Measurements from ENCODE around the gene CHD5.

Gene CHD5

DNA sequence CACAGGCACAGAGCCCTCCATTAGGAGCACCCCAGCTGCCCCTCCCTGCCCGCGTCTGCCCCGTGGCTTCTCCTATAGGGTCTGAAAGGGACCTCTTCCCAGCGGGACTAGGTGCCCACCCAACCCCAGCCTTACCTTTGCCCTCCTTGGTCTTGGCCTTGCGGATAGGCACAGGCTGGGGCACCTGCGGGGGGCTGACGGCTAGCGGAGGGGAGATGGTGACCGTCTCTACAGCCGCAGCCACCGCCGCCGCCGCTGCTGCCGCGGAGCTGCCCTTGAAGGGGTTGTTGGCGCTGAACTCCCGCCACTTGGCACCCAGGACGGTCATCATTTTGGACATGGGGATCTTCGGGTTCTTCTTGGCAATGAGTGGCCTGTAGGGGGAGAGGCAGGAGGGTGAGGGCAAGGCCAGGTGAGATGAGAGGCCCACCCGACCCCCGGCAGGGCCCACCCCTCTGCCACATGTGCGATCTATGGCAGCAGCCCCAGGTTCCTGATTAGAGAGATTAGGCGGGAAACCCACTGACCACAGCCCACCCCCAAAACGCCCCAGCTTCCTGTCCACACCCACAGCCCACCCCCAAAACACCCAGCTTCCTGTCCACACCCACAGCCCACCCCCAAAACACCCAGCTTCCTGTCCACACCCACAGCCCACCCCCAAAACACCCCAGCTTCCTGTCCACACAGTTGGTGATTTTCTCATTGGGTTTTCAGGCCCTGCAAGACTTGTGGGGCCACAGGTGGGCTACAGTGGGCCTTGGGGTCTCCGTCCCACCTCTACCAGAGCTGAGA lies 25.4 kb downstream of the CHD5 start:
- no peak for DNase-seq (ENCODE audit: low spot score)

DNA sequence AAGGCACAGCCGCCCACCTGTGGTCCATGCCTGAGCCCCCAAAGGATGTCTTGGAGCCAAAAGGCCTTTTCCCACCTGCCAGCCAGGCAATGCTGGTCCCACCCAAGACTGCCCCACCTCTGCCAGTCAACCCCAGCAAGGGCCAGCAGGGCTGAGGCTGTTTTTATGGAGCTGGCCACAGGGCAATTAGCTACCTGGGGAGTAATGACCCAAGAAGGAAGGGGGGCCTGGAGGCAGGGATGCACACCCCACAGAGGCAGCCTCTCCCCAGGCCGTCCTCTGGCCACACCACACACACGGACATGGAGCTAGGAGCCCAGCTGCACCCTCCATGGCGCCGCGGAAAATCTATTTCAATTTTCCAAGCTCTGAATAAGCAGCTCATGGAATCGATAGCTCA lies 27.2 kb downstream of the CHD5 start:
- no peak for DNase-seq (ENCODE audit: low spot score)

DNA sequence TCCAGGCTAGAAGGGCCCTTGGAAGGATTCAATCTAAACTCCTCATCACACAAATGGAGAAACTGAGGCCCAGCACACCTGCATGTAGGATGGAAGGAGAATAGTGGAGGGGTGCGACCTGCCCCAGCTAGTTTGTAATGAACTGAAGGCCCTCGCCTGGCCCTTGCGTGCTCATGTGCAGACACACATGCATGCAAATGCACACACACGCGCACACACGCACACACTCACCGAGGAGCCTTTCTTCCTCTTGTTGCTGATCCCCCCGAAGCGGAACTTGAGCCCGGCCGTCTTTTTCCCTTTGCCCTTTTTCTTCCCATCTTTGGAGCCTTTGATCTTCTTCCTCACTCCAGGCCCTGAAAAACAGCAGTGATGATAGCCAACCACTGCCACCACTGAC lies 27.9 kb downstream of the CHD5 start:
- DNase-seq (ENCODE audit: low spot score), result no peak

DNA sequence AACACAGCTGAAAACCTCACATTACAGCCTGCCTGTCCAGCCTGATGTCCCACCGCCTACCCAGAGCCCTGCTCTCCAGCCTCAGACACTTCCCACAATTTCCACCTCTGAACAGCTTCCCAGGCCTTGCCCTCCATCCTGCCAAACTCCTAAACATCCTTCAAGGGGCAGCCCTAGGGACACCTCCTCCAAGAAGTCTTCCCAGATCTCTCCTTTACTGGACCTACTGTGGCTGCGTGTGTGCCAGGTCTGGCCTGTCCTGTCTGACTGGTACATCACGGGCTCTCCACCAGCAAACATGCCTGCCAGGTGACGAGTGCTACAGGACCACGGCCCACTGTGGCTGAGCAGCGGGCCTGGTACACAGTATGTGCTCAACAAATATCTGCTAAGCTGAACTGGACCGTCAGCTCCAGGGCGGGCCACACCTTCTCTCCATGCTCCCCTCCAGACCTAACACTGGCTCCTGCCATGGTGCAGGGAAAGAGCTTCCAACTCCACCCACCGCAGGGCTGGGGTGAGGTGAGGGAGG lies 28.8 kb downstream of the CHD5 start:
- no peak for DNase-seq (ENCODE audit: low spot score)

DNA sequence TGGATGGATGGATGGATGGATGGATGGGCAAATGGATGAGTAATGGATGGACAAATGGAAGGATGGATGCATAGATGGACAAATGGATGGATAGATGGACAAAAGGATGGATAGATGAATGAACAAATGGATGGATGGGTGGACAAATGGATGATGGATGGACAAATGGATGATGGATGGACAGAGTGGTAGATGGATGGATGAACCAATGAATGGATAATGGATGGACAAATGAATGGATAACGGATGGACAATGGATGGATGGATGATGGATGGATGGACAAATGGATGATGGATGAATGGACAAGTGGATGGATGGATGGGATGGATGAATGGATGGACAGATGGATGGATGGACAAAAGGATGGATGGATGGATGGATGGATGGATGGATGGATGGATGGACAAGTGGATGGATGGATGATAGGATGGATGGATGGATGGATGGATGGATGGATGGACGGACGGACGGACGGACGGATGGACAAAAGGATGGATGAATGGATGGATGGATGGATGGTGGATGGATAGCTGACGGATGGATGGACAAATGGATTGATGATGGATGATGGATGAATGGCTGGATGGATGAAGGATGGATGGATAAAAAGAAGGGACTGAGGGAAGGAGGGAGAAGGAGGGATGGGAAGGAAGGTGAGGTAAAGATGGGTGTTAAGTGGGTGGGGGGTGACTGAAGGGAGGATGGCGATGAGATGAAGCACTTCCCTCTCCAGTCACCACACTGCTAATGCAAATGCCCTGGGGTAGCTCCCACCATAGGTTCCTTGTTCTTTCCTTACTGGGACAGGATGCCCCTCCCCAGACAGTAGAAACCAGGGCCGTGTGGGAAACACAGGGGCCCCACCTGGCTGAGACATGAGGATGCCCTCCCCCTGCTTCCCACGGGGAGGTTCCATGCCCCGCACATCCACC lies 29.8 kb downstream of the CHD5 start:
- DNase-seq (ENCODE audit: low spot score), result no peak

DNA sequence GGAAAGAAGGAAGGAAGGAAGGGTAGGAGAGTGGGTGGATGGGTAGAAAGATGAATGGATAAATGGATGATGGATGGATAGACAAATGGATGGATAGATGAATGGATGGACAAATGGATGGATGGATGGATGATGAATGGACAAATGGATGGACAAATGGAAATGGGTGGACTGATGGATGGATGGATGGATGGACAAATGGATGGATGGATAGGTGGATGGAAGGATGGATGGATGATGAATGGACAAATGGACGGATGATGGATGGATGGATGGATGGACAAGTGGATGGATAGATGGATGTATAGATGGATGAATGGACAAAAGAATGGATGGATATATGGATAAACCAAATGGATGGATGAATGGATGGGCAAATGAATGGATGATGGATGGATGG lies 30.5 kb downstream of the CHD5 start:
- no peak for DNase-seq (ENCODE audit: low spot score)

DNA sequence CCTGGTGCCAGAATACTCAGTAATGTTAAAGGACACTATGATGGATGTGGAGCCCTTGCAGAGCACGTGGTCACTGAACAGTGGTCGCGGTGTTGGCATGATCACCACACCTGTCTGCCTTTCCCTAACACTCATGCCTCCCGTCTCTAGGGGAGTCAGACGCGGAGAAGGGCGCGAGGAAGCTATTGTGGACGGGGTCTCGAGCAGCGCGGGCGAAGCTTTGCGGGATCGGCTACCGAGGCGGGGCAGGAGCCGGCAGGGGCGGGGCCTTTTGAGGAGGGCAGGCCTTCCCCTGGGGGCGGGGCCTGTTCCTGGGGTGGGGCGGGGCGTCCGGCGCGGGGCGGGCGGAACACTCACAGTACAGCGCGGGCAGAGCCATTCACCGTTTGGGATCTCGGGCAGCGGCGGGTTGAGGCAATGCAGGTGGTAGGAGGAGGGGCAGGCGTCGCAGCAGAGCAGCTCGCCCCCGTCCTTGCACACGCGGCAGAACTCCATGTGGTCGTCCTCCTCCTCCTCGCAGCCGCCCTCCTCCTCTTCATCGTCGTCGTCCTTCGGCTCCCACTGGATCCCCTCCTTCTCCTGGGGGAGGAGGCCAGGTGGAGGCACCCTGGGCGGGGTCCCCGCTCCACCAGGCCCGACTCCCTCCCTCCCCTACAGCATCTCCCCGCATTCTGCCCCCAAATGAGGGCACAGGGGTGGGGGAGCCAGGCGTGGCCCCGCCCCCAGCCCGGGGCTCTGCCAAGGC lies 31.5 kb downstream of the CHD5 start:
- DNase-seq (ENCODE audit: low spot score), result no peak

DNA sequence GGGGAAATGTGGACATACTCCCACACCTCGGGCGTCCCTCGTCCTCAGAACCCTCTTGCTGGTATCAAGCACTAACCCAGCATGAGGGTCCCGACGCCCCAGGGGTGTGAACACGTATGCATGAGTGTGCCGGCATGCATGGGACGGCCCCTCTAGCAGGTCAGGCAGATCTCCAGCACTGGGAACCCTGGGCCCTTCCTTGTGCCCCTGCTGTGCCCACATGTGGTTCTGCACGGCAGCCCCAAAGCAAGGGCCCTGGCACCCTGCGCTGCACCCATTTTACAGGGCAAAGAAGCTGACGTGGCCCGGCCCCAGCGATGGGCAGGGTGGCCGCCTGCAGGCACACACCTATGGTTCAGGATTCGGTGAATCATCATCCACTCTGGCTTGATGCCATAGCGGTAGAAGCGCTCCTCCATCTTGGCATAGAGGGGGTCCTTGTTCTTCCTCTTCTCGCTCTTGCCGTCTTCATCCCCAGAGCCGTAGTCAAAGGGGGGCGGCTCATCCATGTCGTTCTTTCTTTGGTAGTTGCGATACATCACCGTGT lies 34.2 kb downstream of the CHD5 start:
- DNase-seq (ENCODE audit: low spot score), result no peak

DNA sequence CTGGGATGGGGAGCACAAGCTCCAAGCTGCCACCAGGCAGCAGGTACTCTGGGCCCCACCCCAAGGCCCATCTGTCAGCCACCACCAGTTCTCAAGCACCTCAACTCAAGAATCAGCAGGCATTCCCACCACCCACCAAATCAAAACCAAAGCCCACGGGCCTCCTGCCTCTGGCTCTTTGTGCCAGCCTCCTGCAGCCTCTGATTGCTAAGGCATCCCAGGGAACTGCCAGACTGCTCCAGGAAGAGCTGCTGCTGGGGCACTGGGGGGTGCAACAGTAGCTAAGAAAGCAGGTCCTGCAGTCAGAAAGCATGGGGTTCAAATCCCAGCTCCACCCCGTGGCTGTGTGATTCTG lies 34.7 kb downstream of the CHD5 start:
- DNase-seq (ENCODE audit: low spot score), result no peak

DNA sequence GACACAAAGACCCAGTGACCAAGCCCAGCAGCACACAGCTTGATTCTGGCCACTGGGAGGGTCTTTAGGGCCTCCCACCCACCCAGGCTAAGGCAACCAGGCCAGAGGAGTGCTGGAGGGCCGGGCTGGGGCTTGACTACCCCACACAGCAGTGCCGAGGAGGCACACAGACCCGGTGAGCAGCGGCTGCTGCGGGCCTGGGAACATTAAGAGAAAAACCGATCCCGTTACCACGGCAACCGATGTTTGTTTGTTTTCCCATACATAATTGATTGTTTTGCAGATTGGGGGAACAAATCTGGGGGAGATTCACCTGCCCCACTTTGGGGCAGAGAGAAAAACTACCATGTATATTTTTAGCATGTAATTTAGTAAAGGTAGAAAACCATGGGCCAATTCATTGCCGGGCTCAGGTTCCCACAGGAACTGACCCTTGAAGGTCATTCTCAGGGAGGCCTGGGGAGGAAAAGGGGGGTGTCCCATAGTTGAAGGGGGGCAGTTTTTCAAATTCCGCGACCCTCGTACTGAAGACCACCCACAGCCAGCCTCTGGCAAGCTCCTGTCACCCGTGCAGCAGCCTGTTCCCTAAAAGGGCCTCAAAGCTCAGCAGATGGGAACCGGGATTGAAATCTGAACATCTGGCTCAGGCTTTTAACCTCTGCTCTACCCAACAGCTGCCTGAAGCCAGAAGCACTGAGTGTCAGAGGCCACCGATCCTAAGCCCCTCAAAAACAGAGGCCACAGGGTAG lies 35.3 kb downstream of the CHD5 start:
- DNase-seq (ENCODE audit: low spot score), result no peak

DNA sequence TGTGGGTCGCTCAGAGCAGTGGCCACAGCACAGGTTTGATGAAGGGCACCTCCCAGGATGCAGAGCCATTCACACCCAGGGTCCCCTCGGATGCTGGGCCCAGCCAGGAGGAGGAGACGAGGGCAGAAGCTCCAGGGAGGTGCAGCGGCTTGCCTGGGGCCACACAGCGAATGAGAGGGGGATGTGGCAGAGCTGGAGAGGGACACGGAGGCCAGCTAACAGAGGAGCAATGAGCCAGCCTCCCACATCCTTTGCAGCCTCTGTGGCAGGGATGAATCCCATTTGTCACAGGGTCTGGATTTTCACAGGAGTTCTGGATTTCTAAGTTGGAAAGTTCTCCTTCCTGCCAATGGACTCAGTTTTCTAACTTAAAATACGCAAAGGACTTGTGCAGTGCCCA lies 35.9 kb downstream of the CHD5 start:
- no peak for DNase-seq (ENCODE audit: low spot score)

DNA sequence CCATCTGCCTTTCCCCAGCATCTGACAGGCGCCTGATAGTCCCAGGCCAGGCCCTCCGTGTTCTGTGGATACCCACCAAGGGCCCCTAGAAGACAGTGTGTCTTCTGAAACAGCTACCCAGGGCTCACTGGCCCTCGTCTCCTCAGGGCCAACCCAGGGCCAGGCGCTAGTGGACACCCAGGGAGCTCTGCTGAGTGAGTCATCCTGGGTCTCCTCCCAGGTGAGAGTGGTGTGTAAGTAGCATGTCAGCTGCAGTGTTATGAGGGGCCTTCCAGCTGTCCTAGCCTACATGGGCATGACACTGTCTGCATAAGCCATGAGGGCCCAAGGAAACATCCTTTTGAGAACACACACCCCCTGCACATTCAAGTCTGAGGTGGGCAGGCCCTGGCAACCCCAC lies 36.7 kb downstream of the CHD5 start:
- no peak for DNase-seq (ENCODE audit: low spot score)

DNA sequence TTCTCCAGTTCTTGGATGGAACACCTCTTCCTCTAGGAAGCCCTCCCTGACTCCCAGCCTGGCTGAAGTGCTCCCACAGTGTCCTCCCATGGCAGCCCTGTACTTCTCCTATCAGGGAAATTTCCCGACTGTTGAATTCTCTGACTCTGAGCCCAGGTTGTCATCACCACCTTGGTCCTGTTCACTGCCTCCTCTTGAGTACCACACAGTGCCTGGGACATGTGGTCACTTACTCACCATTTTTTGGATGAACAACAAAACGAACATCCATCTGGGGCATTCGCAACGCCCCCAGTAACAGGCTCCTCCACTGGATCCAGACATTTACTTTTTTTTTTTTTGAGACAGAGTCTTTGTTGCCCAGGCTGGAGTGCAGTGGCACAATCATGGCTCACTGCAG lies 37.4 kb downstream of the CHD5 start:
- DNase-seq (ENCODE audit: low spot score), result no peak

DNA sequence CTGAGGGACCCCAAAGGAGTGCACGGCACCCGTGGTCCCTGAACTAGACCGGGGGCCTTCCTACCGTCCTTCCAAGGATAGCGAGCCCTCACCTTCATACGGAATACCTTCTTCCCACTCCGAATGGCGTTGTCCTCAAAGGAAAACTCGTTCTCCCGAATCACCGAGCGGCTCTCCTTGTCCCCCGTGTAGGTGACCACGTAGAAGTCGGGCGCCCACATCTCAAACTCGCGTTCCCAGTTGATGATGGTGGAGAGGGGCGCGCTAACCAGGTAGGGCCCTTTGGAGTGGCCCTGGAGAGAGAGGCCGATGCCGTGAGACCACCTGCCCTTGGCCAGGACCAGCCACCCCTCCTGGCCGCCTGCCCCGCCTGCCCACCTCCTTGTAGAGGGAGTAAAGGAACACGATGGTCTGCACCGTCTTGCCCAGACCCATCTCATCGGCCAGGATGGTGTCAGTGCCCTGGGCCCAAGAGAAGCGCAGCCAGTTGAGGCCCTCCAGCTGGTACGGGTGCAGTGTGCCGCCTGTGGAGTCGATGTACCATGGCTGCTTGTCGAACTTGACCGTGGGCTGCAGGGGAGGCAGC lies 38.0 kb downstream of the CHD5 start:
- DNase-seq (ENCODE audit: low spot score), result no peak

DNA sequence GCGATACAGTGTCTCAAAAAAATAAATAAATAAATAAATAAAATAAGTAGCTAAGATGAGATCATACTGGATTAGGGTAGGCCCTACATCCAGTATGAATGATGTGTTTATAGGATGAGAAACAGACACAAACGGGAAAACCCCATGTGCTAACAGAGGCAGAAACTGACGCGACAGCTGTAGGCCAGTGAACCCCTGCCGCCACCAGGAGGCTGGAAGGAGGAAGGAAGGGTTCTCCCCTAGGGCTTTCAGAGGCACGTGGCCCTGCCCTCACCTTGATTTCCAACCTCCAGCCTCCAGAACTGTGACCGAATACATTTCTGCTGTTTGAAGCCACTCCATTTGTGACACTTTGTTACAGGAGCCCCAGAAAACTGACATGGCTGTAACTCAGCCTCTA lies 38.5 kb downstream of the CHD5 start:
- DNase-seq (ENCODE audit: low spot score), result peak; percentile 12

DNA sequence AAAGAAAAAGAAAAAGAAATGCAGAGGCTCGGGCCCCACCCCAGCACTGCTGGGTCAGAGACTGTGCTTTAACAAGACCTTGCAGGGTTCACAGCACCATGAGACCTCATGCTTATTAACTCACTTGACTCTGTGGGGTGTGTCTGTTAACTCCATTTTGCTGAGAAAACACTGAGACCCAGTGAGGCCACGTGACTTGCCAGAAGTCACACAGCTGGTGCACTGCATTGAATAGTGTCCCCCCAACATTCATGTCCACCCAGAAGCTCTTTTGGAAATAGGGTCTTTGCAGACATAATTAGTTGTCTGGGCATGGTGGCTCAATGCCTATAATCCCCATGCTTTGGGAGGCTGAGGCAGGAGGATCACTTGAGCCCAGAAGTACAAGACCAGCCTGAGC lies 39.7 kb downstream of the CHD5 start:
- DNase-seq (ENCODE audit: low spot score), result no peak

DNA sequence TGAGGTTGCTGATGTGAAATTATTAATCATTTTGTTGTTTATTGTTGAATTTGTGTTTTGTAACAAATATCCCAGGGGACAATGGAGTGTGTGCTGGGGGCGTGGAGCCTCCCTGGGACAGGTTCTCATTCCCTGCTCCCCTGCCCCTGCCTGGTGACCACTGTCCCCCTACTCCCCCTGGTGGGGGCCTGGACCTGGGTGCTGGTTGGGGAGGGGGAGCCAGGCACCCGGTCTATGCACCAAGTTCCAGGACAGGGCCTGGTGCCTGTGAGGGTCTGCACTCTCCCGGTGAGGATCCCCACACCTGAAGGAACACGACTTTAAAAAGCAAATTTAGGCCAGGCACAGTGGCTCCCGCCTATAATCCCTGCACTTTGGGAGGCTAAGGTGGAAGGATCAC lies 42.4 kb downstream of the CHD5 start:
- DNase-seq (ENCODE audit: low spot score), result no peak

DNA sequence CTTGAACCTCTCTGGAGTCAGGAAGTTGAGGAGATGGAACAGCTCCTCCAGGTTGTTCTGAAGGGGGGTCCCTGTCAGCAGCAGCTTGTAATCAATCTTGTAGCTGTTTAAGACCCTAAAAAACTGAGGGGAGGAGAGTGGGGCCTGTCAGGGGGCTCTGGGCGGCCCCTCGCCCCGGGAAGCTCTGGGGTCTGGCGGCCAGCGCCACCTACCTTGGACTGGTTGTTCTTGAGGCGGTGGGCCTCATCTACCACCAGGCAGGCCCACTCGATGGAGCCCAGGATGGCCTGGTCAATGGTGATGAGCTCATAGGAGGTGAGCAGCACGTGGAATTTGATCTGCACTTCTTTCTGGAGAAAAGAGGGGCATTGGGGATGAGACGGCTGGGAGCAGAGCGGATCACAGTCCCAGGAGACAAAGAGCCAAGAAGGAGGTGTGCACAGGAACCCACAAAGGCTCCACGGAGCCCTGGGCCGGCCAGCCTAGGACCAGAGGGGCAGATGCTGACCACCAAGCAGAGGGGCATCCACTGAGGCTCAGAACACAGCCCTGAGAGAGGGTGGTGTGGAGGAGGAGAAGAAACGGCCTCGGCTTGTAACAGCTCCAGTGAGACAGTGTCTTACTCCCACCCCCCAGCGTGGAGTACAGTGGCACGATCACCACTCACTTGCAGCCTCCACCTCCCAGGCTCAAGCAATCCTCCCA lies 43.5 kb downstream of the CHD5 start:
- DNase-seq (ENCODE audit: low spot score), result no peak

DNA sequence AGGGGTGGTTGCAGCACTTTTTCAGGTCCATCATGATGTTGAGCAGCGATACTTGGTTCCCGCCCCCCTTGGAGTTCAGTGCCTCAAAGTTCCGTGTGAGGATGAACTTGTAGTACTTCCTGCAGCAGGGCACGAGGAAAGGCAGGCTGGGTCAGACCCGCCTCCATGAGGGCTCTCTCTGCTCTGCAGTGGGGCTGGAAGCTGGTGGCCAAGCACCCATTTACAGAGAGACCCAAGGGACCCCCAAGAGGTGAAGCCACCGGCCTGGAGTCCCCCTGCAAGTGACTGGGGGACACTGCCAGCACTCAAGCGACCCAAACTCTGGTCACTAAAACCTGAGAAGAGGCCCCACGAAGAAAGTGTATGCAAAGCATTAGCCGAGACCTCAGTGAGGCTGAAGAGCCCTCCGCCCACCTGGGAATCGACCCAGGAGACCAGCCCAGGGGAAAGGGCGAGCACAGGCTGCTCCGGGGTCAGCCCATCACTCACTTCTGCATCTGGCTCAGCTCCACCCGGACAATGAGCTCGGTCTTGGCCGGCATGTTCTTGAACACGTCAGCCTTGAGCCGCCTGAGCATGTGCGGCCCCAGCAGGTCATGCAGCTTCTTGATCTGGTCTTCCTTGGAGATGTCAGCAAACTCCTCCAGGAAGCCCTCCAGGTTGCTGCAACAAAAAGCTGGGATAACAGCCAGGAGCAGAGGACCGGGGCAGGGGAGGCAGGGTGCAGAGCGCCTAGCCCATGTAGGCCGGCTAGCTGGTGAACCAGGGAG lies 45.2 kb downstream of the CHD5 start:
- no peak for DNase-seq (ENCODE audit: low spot score)

DNA sequence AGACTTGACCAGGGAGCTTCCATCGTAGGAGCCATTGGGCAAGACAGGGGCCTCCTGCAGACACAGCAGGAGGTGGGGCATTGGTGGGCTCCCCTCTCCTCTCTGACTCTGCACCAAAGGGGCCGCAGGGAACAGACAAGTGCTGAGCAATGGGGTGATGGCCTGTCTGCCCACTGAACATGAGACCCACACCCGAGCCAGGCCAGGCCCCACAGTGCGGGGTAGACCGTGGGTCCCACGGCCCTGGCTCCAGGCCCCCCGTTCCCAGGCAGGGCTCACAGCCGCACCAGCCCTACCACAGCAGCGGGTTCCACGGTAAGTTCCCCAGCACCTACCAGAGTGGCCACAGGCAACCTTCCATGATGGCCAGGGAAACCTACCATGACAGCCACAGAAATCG lies 45.9 kb downstream of the CHD5 start:
- no peak for DNase-seq (ENCODE audit: low spot score)
